NCI-H82 treated with DMSO at 0.1 percent for 48 hours (cell line): ENCODE data around the gene ZNF808.
"Not testable (repeated sequence)": the region's sequence is repeated elsewhere in the genome, so short reads cannot be mapped to it uniquely, and the experiment has no call there.

Experiments used
- DNase-seq: peaks from one replicate; lab custom pipeline; 2025; ENCODE audit not compliant: unreplicated experiment; lab: John Stamatoyannopoulos, UW

The ZNF808 gene

GRCh38 chr19:52527134-52527955, at the start of gene ZNF808:
Gene ZNF808, plus strand, starts transcription at chr19:52527668. Its CDS starts 15,617 bp downstream, at chr19:52543285.
- DNase-seq = peak; percentile 83

- DNase-seq = not testable (repeated sequence)
These were observed 43.2 kb upstream of the ZNF808 start for GRCh38 chr19:52484111-52484743.

GRCh38 chr19:52485064-52485463, 42.4 kb upstream of the ZNF808 start:
- not testable (repeated sequence) for DNase-seq

- not testable (repeated sequence) for DNase-seq
These were observed 41.8 kb upstream of the ZNF808 start for GRCh38 chr19:52485561-52486240.

GRCh38 chr19:52492201-52492993, 35.1 kb upstream of the ZNF808 start:
- no peak for DNase-seq

- no peak for DNase-seq
These were observed 34.4 kb upstream of the ZNF808 start for GRCh38 chr19:52492994-52493470.

- no peak for DNase-seq
These were observed 33.0 kb upstream of the ZNF808 start for GRCh38 chr19:52494518-52494917.

- DNase-seq = no peak
These were observed 28.9 kb upstream of the ZNF808 start for GRCh38 chr19:52498571-52498970.

- not testable (repeated sequence) for DNase-seq
These were observed 27.0 kb upstream of the ZNF808 start for GRCh38 chr19:52500474-52500873.

- not testable (repeated sequence) for DNase-seq
These were observed 26.5 kb upstream of the ZNF808 start for GRCh38 chr19:52500991-52501390.

GRCh38 chr19:52507266-52507665, 20.2 kb upstream of the ZNF808 start:
- no peak for DNase-seq

- DNase-seq = no peak
These were observed 11.3 kb upstream of the ZNF808 start for GRCh38 chr19:52516191-52516590.

GRCh38 chr19:52518646-52519045, 8.8 kb upstream of the ZNF808 start:
- DNase-seq = no peak

GRCh38 chr19:52519175-52519574, 8.3 kb upstream of the ZNF808 start:
- not testable (repeated sequence) for DNase-seq

- DNase-seq = no peak
These were observed 7.5 kb upstream of the ZNF808 start for GRCh38 chr19:52520013-52520412.

- no peak for DNase-seq
These were observed 4.9 kb upstream of the ZNF808 start for GRCh38 chr19:52522551-52522950.

- DNase-seq = no peak
These were observed 3.4 kb upstream of the ZNF808 start for GRCh38 chr19:52524086-52524485.

GRCh38 chr19:52527956-52528351, 486 bp downstream of the ZNF808 start:
- DNase-seq = no peak

GRCh38 chr19:52532480-52532879, 5.0 kb downstream of the ZNF808 start:
- no peak for DNase-seq

- DNase-seq = no peak
These were observed 6.4 kb downstream of the ZNF808 start for GRCh38 chr19:52533901-52534300.

GRCh38 chr19:52535385-52535770, 7.9 kb downstream of the ZNF808 start:
- not testable (repeated sequence) for DNase-seq
